ENCODE data around the gene NFU1. TPM values are rescaled to one million over a fixed set of nuclear protein-coding genes. Genes with fewer than 3 reads are reported as not detected.

Gene NFU1
- total RNA-seq, 1 donor from 2014 or later = 42.9 TPM

DNA sequence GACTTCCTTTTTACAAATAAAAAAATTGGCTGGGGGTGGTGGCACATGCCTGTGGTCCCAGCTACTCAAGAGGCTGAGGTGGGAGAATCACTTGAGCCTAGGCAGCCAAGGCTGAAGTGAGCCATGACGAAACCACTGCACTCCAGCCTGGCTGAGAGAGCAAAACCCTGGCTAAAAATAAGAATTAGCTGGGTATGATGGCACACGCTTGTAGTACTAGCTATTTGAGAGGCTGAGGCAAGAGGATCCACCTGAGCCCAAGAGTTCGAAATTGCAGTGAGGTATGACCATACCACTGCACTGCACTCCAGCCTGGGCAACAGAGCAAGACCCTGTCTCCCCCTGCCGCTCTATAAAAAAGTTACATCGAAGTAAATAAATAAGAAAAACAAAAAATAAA is 83.9 kb downstream of the NFU1 start:
- ATAC-seq = no peak
- Histone ChIP-seq H3K4me1 (no peaks in the 10 kb centered on the region), H3K4me3 (no peak overlapping the region), H3K9me3 (no peaks in the 10 kb centered on the region), H3K36me3 (peaks cover 96% of the 10 kb centered on the region), H3K27me3 (no peaks in the 10 kb centered on the region), H3K27ac (no peak overlapping the region)
- intact Hi-C loops (cut with DNase I) = no loop called here
- TF ChIP-seq, protein P1, sequence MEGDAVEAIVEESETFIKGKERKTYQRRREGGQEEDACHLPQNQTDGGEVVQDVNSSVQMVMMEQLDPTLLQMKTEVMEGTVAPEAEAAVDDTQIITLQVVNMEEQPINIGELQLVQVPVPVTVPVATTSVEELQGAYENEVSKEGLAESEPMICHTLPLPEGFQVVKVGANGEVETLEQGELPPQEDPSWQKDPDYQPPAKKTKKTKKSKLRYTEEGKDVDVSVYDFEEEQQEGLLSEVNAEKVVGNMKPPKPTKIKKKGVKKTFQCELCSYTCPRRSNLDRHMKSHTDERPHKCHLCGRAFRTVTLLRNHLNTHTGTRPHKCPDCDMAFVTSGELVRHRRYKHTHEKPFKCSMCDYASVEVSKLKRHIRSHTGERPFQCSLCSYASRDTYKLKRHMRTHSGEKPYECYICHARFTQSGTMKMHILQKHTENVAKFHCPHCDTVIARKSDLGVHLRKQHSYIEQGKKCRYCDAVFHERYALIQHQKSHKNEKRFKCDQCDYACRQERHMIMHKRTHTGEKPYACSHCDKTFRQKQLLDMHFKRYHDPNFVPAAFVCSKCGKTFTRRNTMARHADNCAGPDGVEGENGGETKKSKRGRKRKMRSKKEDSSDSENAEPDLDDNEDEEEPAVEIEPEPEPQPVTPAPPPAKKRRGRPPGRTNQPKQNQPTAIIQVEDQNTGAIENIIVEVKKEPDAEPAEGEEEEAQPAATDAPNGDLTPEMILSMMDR (IDR thresholded peaks at IDR 0.05) = no peak
- no peak for DNase-seq

DNA sequence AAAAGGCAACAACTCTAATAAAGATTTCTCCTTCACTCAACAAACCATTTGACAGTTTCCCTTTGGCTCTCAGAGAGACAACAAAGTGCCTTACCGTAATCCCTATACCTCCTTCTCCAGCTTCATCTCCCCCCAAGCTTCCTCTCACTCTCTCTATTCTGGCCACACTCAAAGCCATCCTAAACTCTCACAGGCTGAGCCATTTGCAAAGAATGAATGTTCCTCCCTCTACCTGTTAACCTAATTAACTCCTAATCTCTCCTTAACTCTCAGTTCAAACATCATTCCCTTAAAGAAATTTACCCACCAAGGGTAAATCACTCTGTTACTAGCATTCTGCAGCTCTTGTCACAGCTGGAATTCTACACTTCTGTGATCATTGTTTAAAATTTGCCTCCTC is 88.5 kb downstream of the NFU1 start:
- DNase-seq (no peak), ATAC-seq (no peak)
- TF ChIP-seq, protein P1 (IDR thresholded peaks at IDR 0.05) = no peak
- Histone ChIP-seq H3K9me3 (no peaks in the 10 kb centered on the region), H3K27me3 (no peaks in the 10 kb centered on the region), H3K27ac (no peak overlapping the region), H3K36me3 (peaks cover 96% of the 10 kb centered on the region), H3K4me3 (no peak overlapping the region), H3K4me1 (no peaks in the 10 kb centered on the region)
- intact Hi-C loops (cut with DNase I) = no loop called here

Other genes with a start within 250 kb of the NFU1 start
- gene GFPT1, start 50.2 kb downstream of the NFU1 start, total RNA-seq = 68.2 TPM
- gene AAK1, start 206.3 kb upstream of the NFU1 start, total RNA-seq = 72.6 TPM

Measured in upper lobe of right lung (tissue), 1 donor.